Neutrophil (primary cell): Measurements from ENCODE around the gene PLEKHG5.
A peak's percentile ranks its signal among the peaks of the same experiment; 100 is the strongest.
"Not testable (repeated sequence)": the region's sequence is repeated elsewhere in the genome, so short reads cannot be mapped to it uniquely, and the experiment has no call there.

Experiments used
- H3K27ac ChIP-seq: fragments of 200-600 bp; sonication (generic); 2 replicates; pipeline ENCODE4 v1.5.1; 2016; ENCODE audit warnings: mild to moderate bottlenecking, moderate library complexity
- H3K27me3 ChIP-seq: fragments of 200-600 bp; sonication (generic); 2 replicates; pipeline ENCODE4 v1.6.0; 2016; ENCODE audit warnings: mild to moderate bottlenecking
- H3K36me3 ChIP-seq: fragments of 200-600 bp; sonication (generic); 2 replicates; pipeline ENCODE4 v1.5.1; 2017
- H3K4me1 ChIP-seq, 2 experiments: fragments of 200-600 bp in 1 of 2; sonication (generic) in 1 of 2; 1 replicate in 1 of 2; 2 replicates in 1 of 2; pipeline versions ENCODE4 v1.5.1 to v1.6.1; 2013 to 2016; ENCODE audit warnings: low read depth in 1 of 2, low read length in 1 of 2, mild to moderate bottlenecking in 1 of 2, moderate library complexity in 1 of 2; ENCODE audit not compliant: control insufficient read depth in 1 of 2, insufficient read depth in 1 of 2
- H3K4me3 ChIP-seq, 2 experiments: fragments of 200-600 bp in 1 of 2; sonication (generic) in 1 of 2; 1 replicate in 1 of 2; 2 replicates in 1 of 2; pipeline ENCODE4 v1.5.1; 2013 to 2016; ENCODE audit warnings: low read depth in 1 of 2, low read length in 1 of 2, mild to moderate bottlenecking in 1 of 2, moderate library complexity in 1 of 2
- H3K9me3 ChIP-seq: fragments of 200-600 bp; sonication (generic); 2 replicates; pipeline ENCODE4 v1.5.1; 2016
- CTCF ChIP-seq: fragments of 200-600 bp; sonication (generic); IDR thresholded peaks from 2 replicates; pipeline ENCODE4 v1.5.1; 2016; ENCODE audit warnings: antibody characterized with exemption

PLEKHG5 gene

GRCh38 chr1:6438047-6438525 lies 53.4 kb downstream of the PLEKHG5 start:
- Histone ChIP-seq H3K9me3 (no peaks in the 10 kb centered on the region), H3K27me3 (peaks cover 64% of the 10 kb centered on the region), H3K4me1 (peaks cover 0 to 4% of the 10 kb centered on the region in 2 experiments), H3K4me3 (no peak overlapping the region), H3K36me3 (no peaks in the 10 kb centered on the region), H3K27ac (no peak overlapping the region)
- peak; percentile 88 for TF ChIP-seq CTCF

GRCh38 chr1:6437012-6437700 lies 54.3 kb downstream of the PLEKHG5 start:
- not testable (repeated sequence) for H3K27ac ChIP-seq, H3K4me1 ChIP-seq

DNA sequence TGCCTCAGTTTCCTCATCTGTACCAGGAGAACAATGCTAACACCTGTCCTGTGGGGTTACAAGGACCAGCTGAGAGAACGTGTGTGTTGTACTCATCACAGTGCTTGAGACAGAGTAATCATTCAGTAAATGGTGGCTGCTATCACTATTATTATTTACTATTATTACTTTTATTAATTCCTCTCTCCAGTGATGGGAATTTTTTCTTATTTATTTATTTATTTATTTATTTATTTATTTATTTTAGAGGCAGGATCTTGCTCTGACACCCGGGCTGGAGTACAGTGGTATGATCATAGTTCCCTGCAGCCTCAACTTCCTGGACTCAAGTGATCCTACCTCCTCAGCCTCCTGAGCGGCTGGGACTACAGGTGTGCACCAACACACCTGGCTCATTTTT lies 55.2 kb downstream of the PLEKHG5 start:
- not testable (repeated sequence) for H3K36me3 ChIP-seq, H3K9me3 ChIP-seq, H3K4me1 ChIP-seq, H3K27ac ChIP-seq, H3K4me3 ChIP-seq
- peaks cover 52% of the 10 kb centered on the region for H3K27me3 ChIP-seq

More at GRCh38 chr1:6437012-6437700, 54.3 kb downstream of the PLEKHG5 start:
- H3K27me3 ChIP-seq = peaks cover 60% of the 10 kb centered on the region
- H3K9me3 ChIP-seq, H3K4me3 ChIP-seq, H3K36me3 ChIP-seq: not testable (repeated sequence)

- no peaks in the 10 kb centered on the region for H3K36me3 ChIP-seq
- no peaks in the 10 kb centered on the region for H3K9me3 ChIP-seq
- H3K4me3 ChIP-seq = no peak overlapping the region
- peaks cover 0 to 4% of the 10 kb centered on the region in 2 experiments for H3K4me1 ChIP-seq
- H3K27ac ChIP-seq = no peak overlapping the region
- H3K27me3 ChIP-seq = peaks cover 51% of the 10 kb centered on the region
- no peak for TF ChIP-seq CTCF
Measured at GRCh38 chr1:6435547-6435946, 55.9 kb downstream of the PLEKHG5 start.

DNA sequence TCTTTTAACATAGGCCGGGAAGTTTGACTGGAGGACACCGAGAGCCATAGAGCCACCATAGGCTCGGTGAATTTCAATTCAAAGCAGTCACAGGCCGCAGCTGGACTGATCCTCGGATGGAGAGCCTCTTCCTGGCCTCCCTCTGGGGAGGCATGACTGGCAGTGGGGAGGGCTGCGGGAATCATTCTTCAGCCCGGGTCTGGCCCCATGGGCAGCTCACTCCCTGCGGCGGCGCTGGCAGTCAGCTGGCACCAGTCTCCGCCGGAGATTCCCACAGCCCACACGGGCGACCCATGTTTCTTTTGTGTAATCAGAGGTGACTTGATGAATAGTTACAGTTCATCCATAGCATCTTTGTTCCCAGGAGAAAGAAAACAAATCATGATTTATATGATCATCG lies 56.3 kb downstream of the PLEKHG5 start:
- peaks cover 51% of the 10 kb centered on the region for H3K27me3 ChIP-seq
- TF ChIP-seq CTCF = no peak
- no peaks in the 10 kb centered on the region for H3K36me3 ChIP-seq
- no peaks in the 10 kb centered on the region for H3K9me3 ChIP-seq
- peaks cover 0 to 2% of the 10 kb centered on the region in 2 experiments for H3K4me1 ChIP-seq
- no peak overlapping the region for H3K27ac ChIP-seq
- H3K4me3 ChIP-seq = no peak overlapping the region

DNA sequence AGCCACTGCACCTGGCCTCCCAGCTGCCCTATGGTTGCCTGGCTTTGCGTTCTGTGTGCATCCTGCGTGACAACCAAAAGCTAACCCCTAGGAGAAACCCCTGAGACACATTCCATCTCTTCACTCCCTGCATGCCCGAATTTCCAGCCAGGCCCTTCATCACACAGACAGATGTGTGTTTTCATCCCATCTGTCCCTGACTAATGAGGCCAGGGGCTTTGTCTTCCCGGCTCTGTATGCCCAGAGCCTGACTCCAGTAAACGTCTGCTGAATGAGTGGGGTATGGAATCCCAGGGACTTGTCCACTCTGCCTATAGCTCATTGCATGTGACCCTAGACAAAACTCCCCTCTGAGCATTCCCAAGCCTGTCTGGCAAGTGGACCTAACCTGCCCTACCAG lies 57.3 kb downstream of the PLEKHG5 start:
- no peak for TF ChIP-seq CTCF
- no peaks in the 10 kb centered on the region for H3K9me3 ChIP-seq
- no peak overlapping the region for H3K4me3 ChIP-seq
- H3K27me3 ChIP-seq = peaks cover 51% of the 10 kb centered on the region
- no peak overlapping the region for H3K27ac ChIP-seq
- no peaks in the 10 kb centered on the region for H3K36me3 ChIP-seq
- H3K4me1 ChIP-seq = no peaks in the 10 kb centered on the region

GRCh38 chr1:6431645-6432579 lies 59.6 kb downstream of the PLEKHG5 start:
- H3K4me1 ChIP-seq, H3K36me3 ChIP-seq, H3K27ac ChIP-seq, H3K4me3 ChIP-seq, H3K9me3 ChIP-seq: not testable (repeated sequence)
- peaks cover 51% of the 10 kb centered on the region for H3K27me3 ChIP-seq

- not testable (repeated sequence) for H3K9me3 ChIP-seq, H3K4me3 ChIP-seq, H3K27ac ChIP-seq, H3K36me3 ChIP-seq, H3K4me1 ChIP-seq
- H3K27me3 ChIP-seq = peaks cover 64% of the 10 kb centered on the region
Measured at GRCh38 chr1:6429660-6430411, 61.6 kb downstream of the PLEKHG5 start.

DNA sequence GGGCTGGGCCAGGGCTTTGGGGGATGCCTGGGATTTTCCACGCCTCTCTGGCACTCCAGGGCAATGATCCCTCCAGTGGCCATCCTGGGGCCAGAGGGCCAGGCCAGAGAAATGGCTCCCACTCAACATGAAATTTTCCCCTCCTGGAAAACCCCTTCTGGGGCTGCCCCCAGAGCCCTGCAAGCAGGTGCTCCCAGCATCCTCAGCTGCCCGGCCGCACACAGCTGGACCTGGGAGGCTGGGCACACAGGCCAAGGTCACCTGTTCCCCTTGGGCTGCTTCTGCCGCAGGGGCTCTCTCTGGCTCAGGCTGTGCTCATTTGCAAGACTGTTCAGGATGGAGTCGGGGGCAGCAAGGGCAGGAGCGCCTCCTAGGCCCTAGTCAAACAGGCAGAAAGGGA lies 63.0 kb downstream of the PLEKHG5 start:
- not testable (repeated sequence) for H3K27ac ChIP-seq, H3K4me1 ChIP-seq, H3K9me3 ChIP-seq, H3K4me3 ChIP-seq, H3K36me3 ChIP-seq
- peaks cover 78% of the 10 kb centered on the region for H3K27me3 ChIP-seq
